Gastroesophageal sphincter (tissue), 3 donors: Measurements from ENCODE around the gene SPA17.

ENCODE experiments used
- CTCF ChIP-seq, 4 experiments: fragments of 200-600 bp in 2 of 4; fragments of 450-650 bp in 2 of 4; sonication (generic) in 1 of 4; IDR thresholded peaks; one replicate each; pipeline ENCODE4 v1.5.1; 2017 to 2019; ENCODE audit warnings: antibody characterized with exemption in 4 of 4, mild to moderate bottlenecking in 2 of 4, moderate library complexity in 2 of 4
- POLR2A ChIP-seq, 2 donors: fragments of 450-650 bp; IDR thresholded peaks; one replicate each; pipeline ENCODE4 v1.6.1; 2017; ENCODE audit warnings: antibody characterized with exemption in 2 of 2, mild to moderate bottlenecking in 2 of 2, moderate library complexity in 1 of 2
- POLR2AphosphoS5 ChIP-seq: sonication (generic); formaldehyde crosslinking; IDR thresholded peaks from one replicate; pipeline ENCODE4 v1.6.1; 2017; ENCODE audit warnings: antibody characterized with exemption

DNA sequence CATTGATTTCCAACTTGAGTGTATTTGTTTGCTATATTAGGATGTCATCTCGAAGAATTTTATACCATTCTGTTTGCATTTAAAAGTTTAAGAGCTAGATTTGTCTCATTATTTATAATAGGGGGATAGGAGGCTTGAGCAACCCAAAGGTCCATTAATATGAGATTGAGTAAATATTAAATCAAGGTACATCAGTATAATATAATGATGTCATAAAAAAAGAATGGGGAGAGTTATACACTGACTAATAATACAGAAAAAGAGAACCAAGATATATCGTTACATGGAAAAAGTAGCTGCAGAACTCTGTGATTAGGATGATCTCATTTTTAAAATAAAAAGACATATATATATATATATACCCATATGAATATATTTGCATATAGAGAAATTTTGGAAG lies 19.4 kb downstream of the SPA17 start:
- TF ChIP-seq POLR2AphosphoS5 (no peak), CTCF (IDR thresholded peaks at IDR 0.05) (no peak), POLR2A (IDR thresholded peaks at IDR 0.05) (no peak)
